HG03095 (cell line): ENCODE measurements around the gene ARHGDIG.

ENCODE experiments used
- ATAC-seq: cut with Tn5 transposase; IDR thresholded peaks from one replicate; pipeline ENCODE4 v1.9.1; 2021; ENCODE audit warnings: moderate library complexity; ENCODE audit not compliant: unreplicated experiment

Gene ARHGDIG

DNA sequence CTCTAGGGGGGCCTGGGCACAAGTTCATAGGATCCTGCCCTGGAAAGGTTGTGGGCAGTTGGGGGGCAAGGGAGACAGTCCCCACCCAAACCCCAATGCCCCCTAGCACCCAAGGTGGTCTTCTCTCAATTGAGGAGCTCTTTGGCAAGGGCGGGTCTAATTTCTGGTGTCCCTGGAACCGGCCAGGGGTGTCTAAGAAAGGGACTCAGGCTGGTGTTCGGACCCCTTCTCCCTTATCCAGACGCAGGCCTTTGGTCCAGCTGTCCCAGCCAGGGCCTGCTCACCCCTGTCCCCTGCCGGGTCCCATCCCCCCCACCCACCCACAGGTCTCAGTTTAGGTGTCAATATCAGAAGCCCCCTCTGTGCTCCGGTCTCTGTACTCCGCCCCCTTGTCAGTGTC, 860 bp upstream of the ARHGDIG start:
- no peak for ATAC-seq

DNA sequence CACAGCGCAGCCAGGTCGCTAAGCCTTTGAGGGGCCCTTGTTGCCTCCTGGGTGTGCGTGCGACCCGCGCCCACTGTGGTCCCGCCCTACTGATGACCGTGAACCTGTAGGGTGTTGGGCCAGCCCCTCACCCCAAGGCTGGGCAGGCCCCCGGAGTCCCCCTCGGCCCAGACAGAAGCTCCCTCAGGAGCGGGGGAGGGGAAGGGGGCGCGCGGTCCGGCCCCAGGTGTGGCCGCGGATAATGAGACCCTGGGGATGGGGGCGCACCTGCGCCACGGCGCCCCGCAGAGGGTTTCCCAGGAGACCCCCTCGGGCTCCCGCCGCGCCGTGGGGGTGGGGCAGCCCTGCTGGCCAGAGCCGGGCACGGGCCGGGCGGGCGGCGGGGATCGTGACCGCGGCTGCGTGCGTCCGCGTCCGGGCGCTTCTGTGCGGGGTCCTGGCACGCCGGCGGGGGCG, 358 bp upstream of the ARHGDIG start:
- no peak for ATAC-seq

DNA sequence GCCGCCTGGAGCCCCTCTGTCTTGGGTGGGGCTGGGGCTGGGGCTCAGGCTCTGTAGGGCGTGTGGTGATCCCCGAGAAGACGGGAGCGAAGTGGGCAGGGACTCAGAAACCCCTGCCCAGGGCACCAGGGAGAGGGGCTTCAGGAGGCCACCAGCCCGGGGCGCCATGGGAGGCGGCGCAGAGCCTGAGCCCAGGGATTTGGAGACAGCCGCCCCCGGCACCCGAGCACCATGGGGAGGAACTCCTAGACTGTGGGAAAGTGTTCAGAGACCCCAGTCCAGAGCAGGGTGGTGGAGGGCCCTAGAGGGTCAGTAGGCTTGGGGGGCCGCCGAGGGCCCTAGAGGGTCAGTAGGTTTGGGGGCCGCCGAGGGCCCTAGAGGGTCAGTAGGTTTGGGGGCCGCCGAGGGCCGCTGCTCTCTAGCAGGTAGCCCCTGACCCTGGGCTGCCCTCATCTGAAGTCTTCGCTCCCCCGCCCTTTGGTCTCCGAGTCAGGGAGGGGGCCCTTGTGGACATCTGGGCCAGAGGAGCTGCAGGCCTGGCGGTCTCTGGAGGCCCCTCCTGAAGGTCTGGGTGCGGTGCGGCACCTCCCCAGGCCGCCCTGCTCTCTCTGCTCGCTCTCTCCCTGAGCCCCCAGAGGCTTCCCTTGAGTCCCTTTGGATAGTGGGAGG, 734 bp downstream of the ARHGDIG start:
- no peak for ATAC-seq

DNA sequence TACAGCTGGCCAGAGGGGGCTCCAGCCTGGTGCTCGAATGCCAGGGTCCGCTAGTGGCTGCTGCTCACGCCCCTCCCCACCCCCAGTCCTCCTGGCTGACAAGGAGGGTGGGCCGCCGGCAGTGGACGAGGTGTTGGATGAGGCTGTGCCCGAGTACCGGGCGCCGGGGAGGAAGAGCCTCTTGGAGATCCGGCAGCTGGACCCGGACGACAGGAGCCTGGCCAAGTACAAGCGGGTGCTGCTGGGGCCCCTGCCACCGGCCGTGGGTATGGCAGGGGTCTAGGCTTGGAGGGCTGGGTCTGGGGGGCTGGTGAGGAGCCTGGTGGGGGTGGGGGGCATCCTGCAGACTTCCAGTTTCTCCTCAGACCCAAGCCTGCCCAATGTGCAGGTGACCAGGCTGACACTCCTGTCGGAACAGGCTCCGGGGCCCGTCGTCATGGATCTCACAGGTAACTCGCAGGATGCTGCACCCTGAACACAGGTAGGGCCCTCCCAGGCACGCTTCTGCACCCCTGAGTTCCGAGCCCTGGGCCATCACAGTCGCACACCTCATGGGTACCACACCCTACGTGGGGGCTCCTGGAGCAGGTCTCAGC, 1.4 kb downstream of the ARHGDIG start:
- ATAC-seq, result no peak

DNA sequence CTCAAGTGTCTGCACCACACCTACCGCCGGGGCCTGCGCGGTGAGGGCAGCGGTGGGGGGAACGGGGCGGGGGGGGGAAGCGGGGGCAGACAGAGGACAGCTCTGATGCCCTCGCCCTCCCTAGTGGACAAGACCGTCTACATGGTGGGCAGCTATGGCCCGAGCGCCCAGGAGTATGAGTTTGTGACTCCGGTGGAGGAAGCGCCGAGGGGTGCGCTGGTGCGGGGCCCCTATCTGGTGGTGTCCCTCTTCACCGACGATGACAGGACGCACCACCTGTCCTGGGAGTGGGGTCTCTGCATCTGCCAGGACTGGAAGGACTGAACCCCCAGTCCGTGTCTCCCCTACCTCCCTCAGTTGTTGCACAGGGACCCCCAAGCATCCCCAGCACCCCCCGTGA, 2.1 kb downstream of the ARHGDIG start:
- no peak for ATAC-seq

DNA sequence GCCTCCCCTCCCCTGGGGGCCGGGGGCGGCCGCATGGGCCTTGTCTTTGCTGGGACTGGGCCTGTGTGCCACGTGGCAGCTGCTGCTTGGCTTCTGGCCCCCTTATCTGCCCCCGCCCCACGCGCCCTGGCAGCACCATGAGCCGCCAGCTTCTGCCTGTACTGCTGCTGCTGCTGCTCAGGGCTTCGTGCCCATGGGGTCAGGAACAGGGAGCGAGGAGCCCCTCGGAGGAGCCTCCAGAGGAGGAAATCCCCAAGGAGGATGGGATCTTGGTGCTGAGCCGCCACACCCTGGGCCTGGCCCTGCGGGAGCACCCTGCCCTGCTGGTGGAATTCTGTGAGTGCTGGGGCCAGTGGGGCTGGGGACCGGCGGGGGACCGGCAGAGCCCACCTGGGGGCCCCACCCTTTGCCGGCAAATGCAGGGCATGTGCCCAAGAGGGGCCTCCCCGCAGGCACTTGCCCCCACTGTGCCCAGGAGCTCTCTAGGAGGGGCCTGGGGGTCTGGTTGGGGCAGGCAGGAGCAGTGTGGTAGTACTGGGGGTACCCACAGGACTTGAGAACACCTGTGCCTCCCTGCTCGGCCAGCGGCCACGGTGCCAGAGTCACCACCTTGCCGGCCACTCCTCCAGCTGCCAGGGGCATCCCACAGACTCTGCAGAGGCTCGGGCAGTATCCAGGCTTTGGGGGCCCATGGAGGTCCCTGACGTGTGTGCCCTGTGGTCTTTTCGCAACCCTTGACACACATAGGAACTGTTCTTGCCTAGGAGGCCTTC, 2.8 kb downstream of the ARHGDIG start, which contains the start of gene PDIA2:
TSS of gene PDIA2 (plus strand) at position 132 of the 773 bp plus-strand sequence. CDS start at position 138, 6 bp downstream.
- no peak for ATAC-seq

DNA sequence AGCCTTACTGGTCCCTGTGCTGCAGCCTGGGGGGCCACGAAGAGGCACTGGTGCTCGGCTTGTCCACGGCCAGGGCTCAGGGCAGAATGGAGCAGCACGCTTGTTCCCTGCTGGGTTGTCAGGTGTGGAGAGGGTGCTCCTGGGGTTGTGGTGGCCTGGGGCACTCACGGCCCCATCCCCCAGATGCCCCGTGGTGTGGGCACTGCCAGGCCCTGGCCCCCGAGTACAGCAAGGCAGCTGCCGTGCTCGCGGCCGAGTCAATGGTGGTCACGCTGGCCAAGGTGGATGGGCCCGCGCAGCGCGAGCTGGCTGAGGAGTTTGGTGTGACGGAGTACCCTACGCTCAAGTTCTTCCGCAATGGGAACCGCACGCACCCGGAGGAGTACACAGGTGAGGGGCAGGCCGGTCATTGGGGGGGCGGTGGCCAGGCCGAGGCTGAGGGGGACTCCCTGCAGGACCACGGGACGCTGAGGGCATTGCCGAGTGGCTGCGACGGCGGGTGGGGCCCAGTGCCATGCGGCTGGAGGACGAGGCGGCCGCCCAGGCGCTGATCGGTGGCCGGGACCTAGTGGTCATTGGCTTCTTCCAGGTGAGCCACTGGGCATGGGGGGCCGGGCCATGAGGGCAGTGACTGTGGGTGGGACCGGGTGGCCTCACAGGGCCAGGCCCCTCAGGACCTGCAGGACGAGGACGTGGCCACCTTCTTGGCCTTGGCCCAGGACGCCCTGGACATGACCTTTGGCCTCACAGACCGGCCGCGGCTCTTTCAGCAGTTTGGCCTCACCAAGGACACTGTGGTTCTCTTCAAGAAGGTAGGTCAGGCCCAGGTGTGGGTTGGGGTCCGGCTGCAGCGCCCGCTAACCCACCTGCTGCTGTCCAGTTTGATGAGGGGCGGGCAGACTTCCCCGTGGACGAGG, 4.1 kb downstream of the ARHGDIG start:
- ATAC-seq, result no peak

DNA sequence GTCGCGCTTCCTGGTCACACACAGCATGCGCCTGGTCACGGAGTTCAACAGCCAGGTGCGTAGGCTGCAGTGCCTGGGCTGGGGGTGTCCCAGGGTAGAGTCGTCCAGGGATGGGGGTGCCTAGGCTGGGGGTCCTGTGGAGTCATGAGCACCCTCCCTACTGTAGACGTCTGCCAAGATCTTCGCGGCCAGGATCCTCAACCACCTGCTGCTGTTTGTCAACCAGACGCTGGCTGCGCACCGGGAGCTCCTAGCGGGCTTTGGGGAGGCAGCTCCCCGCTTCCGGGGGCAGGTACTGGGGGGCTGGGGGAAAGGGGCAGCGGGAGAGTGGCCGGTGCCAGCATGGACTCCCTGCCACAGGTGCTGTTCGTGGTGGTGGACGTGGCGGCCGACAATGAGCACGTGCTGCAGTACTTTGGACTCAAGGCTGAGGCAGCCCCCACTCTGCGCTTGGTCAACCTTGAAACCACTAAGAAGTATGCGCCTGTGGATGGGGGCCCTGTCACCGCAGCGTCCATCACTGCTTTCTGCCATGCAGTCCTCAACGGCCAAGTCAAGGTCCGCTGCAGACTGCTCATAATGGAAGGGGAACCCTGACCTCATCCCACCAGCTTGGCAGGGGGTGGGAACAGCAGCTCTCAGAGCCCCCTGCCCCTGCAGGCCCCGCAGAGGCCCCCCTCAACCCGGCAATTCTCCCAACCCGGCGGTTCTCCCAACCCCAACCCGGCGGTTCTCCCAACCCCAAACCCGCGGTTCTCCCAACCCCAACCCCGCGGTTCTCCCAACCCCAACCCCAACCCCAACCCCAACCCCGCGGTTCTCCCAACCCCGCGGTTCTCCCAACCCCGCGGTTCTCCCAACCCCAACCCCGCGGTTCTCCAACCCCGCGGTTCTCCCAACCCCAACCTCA, 5.0 kb downstream of the ARHGDIG start:
- no peak for ATAC-seq

DNA sequence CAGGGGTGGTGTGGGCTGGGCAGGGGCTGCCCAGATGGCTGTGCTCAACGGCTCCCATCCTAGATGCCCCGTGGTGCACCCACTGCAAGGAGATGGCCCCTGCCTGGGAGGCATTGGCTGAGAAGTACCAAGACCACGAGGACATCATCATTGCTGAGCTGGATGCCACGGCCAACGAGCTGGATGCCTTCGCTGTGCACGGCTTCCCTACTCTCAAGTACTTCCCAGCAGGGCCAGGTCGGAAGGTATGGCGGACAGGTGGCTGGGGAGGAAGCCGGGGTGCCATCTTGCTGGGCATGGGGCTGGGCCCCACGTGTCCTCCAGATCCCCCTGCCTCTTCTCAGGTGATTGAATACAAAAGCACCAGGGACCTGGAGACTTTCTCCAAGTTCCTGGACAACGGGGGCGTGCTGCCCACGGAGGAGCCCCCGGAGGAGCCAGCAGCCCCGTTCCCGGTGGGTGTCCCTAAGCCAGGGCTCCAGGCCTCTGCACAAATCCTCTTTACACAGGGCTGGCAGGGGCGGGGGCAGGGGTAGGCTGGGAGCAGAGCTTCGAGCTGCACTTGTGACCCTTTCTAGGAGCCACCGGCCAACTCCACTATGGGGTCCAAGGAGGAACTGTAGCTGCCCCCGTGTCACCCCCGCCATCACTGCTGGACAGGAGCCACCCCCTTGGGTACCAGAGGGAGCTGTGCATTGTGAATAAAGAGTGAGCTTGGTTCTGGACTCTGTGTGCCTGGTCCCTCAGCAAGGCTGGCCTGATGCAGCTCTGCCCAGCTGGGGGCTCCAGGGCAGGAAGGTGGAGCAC, 6.3 kb downstream of the ARHGDIG start:
- ATAC-seq, result no peak

DNA sequence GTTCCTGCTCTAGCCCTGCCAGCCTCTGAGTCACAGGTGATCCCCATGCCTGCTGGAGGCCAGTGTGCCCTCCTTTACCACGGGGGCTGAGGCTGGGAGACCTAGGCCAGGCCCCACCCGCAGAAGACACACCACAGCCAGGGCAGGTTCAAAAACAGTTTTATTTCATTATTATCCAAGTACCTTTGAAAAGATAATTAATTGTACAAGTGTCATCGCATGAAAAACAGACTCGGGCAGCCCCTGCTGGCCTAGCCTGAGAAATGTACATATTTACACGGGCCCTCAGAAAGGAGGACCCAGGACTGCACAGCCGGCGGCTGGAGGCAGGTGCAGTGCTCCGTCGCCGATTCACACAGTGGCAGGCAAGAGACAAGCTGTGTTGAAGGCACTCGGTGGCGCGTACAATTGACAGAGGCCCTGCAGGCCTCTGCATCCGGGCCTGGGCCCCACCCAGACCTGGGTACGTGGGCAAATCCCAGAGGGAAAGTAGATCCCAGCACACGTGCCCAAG, 7.0 kb downstream of the ARHGDIG start:
- no peak for ATAC-seq

DNA sequence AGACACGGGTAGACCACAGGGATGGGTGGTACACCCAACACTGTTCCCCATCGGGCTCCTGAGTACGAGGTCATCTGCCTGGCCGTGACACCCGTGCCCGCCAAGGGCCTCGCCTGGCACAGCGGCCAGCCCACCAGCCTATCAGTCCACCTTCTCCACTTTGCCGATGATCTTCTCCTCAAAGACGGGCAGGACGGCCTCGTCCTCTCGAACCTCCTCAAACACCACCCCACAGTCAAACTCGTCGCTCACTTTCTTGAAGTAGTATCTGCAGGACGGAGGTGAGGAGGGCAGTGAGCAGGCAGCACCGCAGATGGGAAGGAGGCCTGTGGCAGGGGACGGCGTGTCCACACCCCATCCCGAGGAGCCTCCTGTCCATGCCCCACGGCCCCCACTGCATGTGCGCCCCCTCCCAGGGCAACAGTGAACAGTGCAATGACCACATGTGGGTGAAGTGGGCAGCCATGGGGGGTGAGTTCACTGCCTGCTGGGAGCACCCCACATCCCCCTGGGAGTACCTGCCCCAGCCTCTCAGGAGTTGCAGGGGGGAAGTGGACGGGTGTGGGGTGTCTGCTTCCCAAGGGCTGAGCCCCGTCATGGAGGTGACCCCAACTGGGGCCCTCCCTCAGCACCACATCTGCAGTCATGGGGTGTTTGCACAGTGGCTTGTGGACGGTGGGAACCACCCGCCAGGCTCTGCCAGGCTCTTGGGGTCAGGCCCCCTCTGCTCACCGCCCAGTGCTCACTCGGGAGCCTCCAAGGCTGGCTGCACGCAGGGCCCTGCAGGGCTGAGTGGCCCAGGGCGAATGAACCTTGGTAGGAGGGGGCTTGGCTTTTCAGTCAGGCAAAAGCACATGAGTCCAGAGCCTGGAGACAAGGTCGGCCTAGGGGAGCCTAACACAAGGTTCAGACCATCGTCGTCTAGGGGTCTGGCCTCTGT, 7.9 kb downstream of the ARHGDIG start:
- ATAC-seq, result no peak

DNA sequence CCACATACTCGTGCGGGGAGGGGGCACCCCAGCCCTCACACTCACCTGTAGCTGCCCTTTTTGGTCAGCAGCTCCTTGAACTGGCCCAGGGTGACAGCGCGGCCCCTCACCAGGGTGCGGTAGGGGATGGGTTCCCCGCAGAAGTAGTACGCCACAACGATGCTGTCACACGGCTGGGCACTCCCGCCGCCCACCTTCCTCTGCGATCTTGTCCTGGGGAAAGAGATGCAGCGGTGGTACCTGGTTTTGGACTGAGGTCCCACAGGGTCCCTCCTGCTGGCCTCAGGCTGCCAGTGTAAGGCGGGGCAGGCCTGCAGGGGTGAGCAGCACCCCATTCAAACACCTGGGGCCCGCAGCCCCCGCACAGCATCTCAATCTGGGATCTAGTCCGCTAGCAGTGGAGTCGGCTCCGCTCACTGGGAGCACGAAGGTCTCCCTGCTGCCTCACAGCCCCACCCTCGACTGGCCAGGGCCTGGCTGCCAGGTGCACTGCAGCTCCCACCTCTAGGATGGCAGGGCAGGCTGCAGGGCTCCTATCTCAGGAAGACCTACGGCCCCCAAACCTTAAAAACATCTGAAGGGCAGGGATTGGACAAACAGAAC, 9.1 kb downstream of the ARHGDIG start:
- ATAC-seq, result no peak

DNA sequence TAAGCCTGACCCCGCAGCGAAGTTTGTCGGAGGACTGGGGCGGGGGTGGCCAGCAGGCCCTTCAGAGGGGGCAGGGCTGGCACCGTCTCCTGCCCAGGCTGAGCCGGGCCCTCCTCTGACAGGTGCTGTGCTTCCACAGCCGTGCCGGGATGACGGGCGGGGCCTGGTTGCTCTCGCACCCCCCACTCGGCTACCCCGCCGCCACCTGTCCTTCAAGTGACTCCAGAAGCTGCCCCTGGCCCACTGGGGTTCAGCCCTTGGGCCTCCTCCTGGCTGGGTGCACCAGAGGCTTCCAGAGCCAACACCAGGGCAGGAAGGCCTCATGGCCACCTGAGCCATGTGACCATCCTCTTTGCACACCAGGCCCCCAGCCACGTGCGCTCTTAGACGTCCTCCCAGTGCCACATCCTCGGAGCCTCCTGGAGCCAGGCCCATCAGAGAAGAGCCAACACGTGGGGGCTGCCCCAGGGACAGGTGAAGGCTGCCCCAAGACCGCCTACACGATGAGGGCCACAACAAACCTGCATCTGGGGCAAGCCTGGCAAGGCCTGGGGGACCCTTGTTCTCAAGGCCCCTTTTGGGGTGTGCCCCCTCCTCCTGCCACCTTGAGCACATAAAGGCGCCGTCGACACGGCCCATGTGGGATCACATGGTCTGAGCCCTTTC, 9.8 kb downstream of the ARHGDIG start:
- no peak for ATAC-seq

DNA sequence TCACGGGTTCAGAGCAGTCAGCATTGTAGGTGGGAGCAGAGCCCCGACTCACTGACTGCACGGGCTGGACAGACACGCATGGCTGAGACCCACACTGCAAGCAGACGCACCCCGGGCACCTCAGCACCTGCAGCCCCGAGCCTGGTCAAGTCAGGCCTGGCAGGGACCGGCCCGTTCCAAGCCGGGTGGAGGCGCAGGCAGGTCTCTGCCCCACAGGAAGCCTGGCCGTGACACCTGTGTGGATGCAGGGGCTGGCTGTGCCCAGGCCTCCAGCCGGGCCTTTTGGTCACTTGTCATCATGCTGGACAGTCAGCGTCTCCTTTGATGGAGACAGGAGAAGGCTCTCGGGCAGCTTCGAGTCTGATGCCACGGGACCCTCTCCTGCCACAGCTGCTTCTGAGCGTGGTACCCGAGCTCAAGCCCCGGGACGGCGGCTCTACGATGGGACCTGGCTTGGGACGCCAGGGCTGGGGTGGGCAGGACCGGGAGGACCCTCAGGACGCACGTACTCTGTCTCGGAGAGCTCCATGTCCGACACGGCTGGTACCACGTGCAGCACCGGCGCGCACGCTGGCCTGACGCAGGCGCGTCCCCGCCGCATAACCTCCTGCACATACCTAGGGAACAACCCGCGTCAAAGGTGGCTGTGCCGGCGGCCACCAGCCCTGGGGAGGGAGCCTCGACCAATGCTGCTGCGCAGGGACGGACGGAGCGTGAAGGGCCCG, 10.5 kb downstream of the ARHGDIG start:
- no peak for ATAC-seq

DNA sequence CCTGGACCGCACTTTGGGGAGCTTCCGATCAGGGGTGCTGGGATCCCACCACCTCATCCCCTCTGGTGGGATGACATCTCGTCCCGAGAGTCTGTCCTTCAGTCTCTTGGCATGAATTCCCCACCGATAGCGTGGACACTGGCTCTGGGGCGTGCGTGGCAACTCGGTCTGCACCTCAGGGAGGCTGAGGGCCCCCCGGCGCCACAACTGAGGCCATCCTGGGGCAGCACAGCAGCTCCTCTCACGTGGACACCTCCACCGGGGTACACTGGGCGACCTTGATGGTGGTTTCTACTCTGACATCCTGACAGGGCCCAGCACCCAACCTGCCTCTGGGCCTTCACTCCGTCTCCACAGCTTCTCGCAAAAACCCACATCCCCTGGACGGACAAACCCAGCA, 11.1 kb downstream of the ARHGDIG start:
- no peak for ATAC-seq
